Testis (tissue), 3 donors: ENCODE data around the gene ARID1B. TPM values are rescaled to one million over a fixed set of nuclear protein-coding genes. Genes with fewer than 3 reads are reported as not detected.

ENCODE experiments used
- DNase-seq: peaks from one replicate; pipeline ENCODE4 v3.0.0-alpha.2; 2019
- H3K27ac ChIP-seq, 2 donors: fragments of 200-600 bp; sonication (generic); one replicate each; pipeline ENCODE4 v1.5.1; 2019
- H3K27me3 ChIP-seq: fragments of 200-600 bp; sonication (generic); one replicate; pipeline ENCODE4 v1.5.1; 2019
- H3K36me3 ChIP-seq: fragments of 200-600 bp; sonication (generic); one replicate; pipeline ENCODE4 v1.5.1; 2017; ENCODE audit warnings: low read depth; ENCODE audit errors: missing control alignments
- H3K4me1 ChIP-seq: fragments of 200-600 bp; sonication (generic); one replicate; pipeline ENCODE4 v1.5.1; 2019
- H3K4me3 ChIP-seq, 2 donors: fragments of 200-600 bp; sonication (generic); one replicate each; pipeline ENCODE4 v1.5.1; 2017 to 2019
- H3K9me3 ChIP-seq: fragments of 200-600 bp; sonication (generic); one replicate; pipeline ENCODE4 v1.5.1; 2017
- POLR2A ChIP-seq: fragments of 450-650 bp; IDR thresholded peaks from one replicate; pipeline ENCODE4 v1.6.1; 2017; ENCODE audit warnings: antibody characterized with exemption, mild to moderate bottlenecking, moderate library complexity
- WGBS, 2 donors: methylation state at CpG; one replicate each; pipeline ENCODE4 v1.1.5; 2018; 5-methylcytosine and 5-hydroxymethylcytosine counted together
- intact Hi-C: fragments of 100-400 bp; cut with DNase I; formaldehyde crosslinking; loops from one replicate; pipeline ENCODE4 v1.15.1; 2023; ENCODE audit warnings: low total_unique reads
- polyA plus RNA-seq: library from polyadenylated mRNA; stranded (reverse); fragments of 350-450 nt; fragmentation: Illumina TruSeq; extraction: RNeasy Lipid Tissue Mini Kit (QIAGEN cat#74804); gene quantifications from one replicate; pipeline ENCODE4 v1.2.3, GENCODE V29; 2014; ENCODE audit warnings: low read depth, low replicate concordance; ENCODE audit not compliant: insufficient read depth
- total RNA-seq, 2 donors: library from RNA; depleted of rRNA; stranded (reverse); fragments of >200 nt; gene quantifications; one replicate each; pipeline ENCODE4 v1.2.3, GENCODE V29; 2016
- TF ChIP-seq, protein P1 (sequence below), 3 experiments: fragments of 450-650 bp in 2 of 3; fragments of 200-600 bp in 1 of 3; sonication (generic) in 1 of 3; IDR thresholded peaks; one replicate each; pipeline ENCODE4 v1.5.1; 2016 to 2019; ENCODE audit warnings: antibody characterized with exemption in 3 of 3, mild to moderate bottlenecking in 2 of 3, moderate library complexity in 1 of 3

The ARID1B gene
- total and polyA plus RNA-seq, 3 donors from 2014 or later = 26.2 to 126 (median 103) TPM

DNA sequence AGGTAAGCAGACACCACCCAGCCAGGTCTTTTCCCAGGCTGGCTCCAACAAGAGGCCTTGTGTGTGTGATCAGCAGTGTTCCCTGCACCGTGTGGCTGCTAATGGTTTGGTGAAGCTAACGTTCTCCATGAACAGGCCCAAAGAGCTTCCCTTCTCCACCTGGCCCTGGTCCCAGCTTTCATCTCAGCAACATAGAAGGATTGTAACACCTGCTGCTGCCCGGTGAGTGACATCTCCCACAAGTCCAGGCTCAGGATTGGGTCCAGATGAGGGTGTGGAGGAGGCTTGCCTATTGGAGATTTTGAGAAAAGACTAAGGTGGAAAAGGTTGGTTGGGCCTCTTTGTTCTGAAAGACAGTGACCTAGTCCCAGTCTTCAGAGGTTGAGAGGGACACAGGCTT is 456.5 kb downstream of the ARID1B start:
- Histone ChIP-seq H3K4me1 (peaks cover 6% of the 10 kb centered on the region), H3K27me3 (no peaks in the 10 kb centered on the region), H3K4me3 (no peak overlapping the region), H3K27ac (no peak overlapping the region), H3K36me3 (no peaks in the 10 kb centered on the region), H3K9me3 (no peaks in the 10 kb centered on the region)
- intact Hi-C loops = no loop called here
- 95 to 100% methylated on average over 1 to 3 of the region's 3 CpGs for WGBS, 2 donors
- DNase-seq = no peak
- TF ChIP-seq, protein P1, sequence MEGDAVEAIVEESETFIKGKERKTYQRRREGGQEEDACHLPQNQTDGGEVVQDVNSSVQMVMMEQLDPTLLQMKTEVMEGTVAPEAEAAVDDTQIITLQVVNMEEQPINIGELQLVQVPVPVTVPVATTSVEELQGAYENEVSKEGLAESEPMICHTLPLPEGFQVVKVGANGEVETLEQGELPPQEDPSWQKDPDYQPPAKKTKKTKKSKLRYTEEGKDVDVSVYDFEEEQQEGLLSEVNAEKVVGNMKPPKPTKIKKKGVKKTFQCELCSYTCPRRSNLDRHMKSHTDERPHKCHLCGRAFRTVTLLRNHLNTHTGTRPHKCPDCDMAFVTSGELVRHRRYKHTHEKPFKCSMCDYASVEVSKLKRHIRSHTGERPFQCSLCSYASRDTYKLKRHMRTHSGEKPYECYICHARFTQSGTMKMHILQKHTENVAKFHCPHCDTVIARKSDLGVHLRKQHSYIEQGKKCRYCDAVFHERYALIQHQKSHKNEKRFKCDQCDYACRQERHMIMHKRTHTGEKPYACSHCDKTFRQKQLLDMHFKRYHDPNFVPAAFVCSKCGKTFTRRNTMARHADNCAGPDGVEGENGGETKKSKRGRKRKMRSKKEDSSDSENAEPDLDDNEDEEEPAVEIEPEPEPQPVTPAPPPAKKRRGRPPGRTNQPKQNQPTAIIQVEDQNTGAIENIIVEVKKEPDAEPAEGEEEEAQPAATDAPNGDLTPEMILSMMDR (IDR thresholded peaks at IDR 0.05) = no peak
- no peak for TF ChIP-seq POLR2A

DNA sequence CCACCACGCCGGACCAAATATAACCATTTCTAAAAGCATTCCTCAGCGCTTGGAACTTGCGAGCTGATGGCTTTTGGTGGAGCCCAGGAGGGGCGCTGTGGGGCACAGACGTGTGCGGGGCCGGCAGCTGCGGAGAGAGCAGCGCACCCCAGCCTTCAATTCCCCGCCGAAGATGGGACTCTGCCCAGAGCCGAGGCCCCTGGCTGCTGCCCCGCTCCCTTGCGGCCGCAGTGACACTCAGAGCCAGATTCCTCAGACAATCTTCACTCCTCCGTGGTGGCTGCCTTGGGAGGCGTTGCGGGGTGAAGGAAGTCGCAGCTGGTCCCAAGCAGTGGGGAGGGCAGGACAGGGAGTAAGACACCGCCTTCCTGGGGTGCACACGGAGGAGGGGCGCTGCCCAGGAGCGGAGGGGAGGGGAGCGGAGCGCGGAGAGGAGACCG is 458.4 kb downstream of the ARID1B start:
- no peaks in the 10 kb centered on the region for H3K9me3 ChIP-seq
- H3K4me3 ChIP-seq = peak overlapping the region; percentile 46 to 52
- peak; percentile 54 for DNase-seq
- 0 to 1% methylated on average over 8 to 28 of the region's 28 CpGs for WGBS, 2 donors
- H3K4me1 ChIP-seq = peaks cover 14% of the 10 kb centered on the region
- intact Hi-C loops = no loop called here
- peak overlapping the region in 1 of 2 donors; percentile 64 for H3K27ac ChIP-seq
- TF ChIP-seq, protein P1 (IDR thresholded peaks at IDR 0.05) = peak; percentile 27 to 50 (median 44)
- no peak for TF ChIP-seq POLR2A
- no peaks in the 10 kb centered on the region for H3K27me3 ChIP-seq
- H3K36me3 ChIP-seq = no peaks in the 10 kb centered on the region

DNA sequence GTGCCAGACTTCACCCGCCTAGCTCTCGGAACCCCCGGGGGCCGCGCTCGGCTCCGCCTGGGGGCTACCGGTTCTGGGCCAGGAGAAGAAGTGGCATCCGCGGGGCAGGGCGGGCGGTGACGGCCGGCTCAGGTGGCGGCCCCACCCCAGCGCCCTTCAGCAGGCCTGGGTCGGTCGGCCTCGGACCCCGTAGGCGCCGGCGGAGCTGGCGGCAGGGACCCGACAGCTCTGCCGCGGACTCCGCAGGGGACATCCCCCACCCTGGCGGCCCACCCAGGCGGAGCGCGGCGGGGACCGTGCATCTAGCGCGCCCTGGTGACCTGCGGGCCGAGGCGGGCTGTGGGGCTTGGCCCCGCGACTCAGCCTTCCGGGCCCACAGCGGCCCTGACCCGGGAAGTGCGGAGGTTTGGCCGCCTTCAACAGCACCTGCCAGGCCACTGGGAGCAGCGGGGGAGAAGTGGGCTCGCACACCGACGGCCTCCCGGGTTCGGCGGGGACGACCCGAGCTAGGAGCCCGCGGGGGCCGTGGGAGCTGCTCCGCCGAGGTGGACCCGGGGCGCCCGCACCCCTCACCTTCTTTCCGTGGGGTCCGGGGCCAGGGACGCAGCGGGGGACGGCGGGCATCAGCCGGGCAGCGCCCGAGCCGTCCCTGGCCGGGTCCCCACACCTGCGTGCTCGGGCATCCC is 459.0 kb downstream of the ARID1B start:
- Histone ChIP-seq H3K27ac (peak overlapping the region in 1 of 2 donors; percentile 64), H3K9me3 (no peaks in the 10 kb centered on the region), H3K4me3 (peak overlapping the region; percentile 46 to 52), H3K27me3 (no peaks in the 10 kb centered on the region), H3K4me1 (peaks cover 14% of the 10 kb centered on the region), H3K36me3 (no peaks in the 10 kb centered on the region)
- DNase-seq = no peak
- 1% methylated on average over 56 of the region's 76 CpGs; no CpG with 5 or more reads in 1 of the 2 donors for WGBS, 2 donors
- intact Hi-C loops = no loop called here
- TF ChIP-seq POLR2A = no peak
- TF ChIP-seq, protein P1 (IDR thresholded peaks at IDR 0.05) = no peak

DNA sequence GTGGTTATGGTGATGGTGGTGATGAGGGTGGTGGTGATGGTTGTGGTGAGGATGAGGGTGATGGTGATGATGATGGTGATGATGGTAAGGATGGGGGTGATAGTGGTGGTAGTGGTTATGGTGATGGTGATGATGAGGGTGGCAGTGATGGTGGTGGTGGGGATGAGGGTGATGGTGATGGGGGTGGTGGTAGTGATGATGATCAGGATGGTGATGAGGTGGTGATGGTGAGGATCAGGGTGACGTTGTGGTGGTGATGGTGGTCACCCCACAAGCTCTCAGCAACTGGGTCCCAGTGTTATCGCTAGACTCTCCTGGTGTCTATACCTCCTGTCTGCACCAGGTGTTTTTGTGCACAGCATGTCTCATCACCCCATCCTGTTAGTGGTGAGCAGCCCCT is 461.2 kb downstream of the ARID1B start:
- no peak for DNase-seq
- Histone ChIP-seq H3K36me3 (no peaks in the 10 kb centered on the region), H3K4me1 (peaks cover 14% of the 10 kb centered on the region), H3K27me3 (no peaks in the 10 kb centered on the region), H3K27ac (no peak overlapping the region), H3K4me3 (no peak overlapping the region), H3K9me3 (no peaks in the 10 kb centered on the region)
- intact Hi-C loops = no loop called here
- TF ChIP-seq, protein P1 (IDR thresholded peaks at IDR 0.05) = no peak
- no peak for TF ChIP-seq POLR2A
- 91 to 92% methylated on average over 2 of the region's 2 CpGs for WGBS, 2 donors

DNA sequence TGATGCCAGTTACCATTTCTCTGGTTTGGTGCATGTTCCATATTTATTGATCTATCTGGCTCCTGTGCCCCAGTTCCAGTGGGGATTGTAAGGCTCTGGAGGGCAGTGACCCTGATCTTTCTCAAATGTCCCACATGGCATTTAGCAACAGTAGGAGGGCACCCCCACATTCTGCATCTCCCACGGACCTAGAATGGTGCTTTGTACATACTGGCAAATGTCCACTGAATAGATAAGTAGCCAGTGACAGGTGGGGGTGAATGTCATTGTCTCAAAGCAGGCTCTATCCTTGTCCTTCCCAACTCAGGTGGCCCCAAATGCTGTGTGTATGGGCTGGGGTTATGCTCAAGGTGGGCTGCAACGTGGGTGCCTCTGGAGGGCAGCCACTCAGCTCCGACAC is 462.0 kb downstream of the ARID1B start:
- WGBS, 2 donors = 57 to 70% methylated on average over 3 of the region's 3 CpGs
- no peaks in the 10 kb centered on the region for H3K36me3 ChIP-seq
- H3K4me1 ChIP-seq = peaks cover 14% of the 10 kb centered on the region
- intact Hi-C loops = no loop called here
- H3K9me3 ChIP-seq = no peaks in the 10 kb centered on the region
- no peak overlapping the region for H3K4me3 ChIP-seq
- TF ChIP-seq POLR2A = no peak
- TF ChIP-seq, protein P1 (IDR thresholded peaks at IDR 0.05) = no peak
- no peaks in the 10 kb centered on the region for H3K27me3 ChIP-seq
- no peak for DNase-seq
- no peak overlapping the region for H3K27ac ChIP-seq
